SK-N-SH treated with all-trans-retinoic acid at 6 μM for 48 hours (cell line): ENCODE measurements around the gene TAF11L10.
"Not testable (repeated sequence)": the region's sequence is repeated elsewhere in the genome, so short reads cannot be mapped to it uniquely, and the experiment has no call there.

ENCODE experiments used
- ATAC-seq: fragments of 200-7000 bp; cut with Tn5 transposase; 3 replicates; pipeline ENCODE4 v1.9.1; 2020; ENCODE audit warnings: mild to moderate bottlenecking, moderate library complexity
- ARNTL ChIP-seq: fragments of 450-650 bp; formaldehyde crosslinking; IDR thresholded peaks from 2 replicates; pipeline ENCODE4 v1.5.0; 2020; ENCODE audit warnings: low read depth, mild to moderate bottlenecking, moderate library complexity, borderline replicate concordance
- BACH2 ChIP-seq: fragments of 250-450 bp; sonication (Bioruptor Pico); IDR thresholded peaks from 2 replicates; pipeline ENCODE4 v1.9.0; 2021; ENCODE audit warnings: mild to moderate bottlenecking, borderline replicate concordance
- CSDC2 ChIP-seq: fragments of 250-450 bp; sonication (Bioruptor Pico); IDR thresholded peaks from 2 replicates; pipeline ENCODE4 v1.5.0; 2020; ENCODE audit warnings: mild to moderate bottlenecking, moderate library complexity
- ESRRG ChIP-seq: fragments of 250-450 bp; sonication (Bioruptor Pico); IDR thresholded peaks from 2 replicates; pipeline ENCODE4 v1.6.1; 2021; ENCODE audit warnings: mild to moderate bottlenecking
- GLIS3 ChIP-seq: fragments of 250-450 bp; sonication (Bioruptor Pico); IDR thresholded peaks from 2 replicates; pipeline ENCODE4 v1.5.0; 2020; ENCODE audit warnings: mild to moderate bottlenecking, moderate library complexity
- ISL1 ChIP-seq: fragments of 250-450 bp; sonication (Bioruptor Pico); IDR thresholded peaks from 2 replicates; pipeline ENCODE4 v2.1.2; 2022; ENCODE audit warnings: mild to moderate bottlenecking, moderate library complexity
- OSR1 ChIP-seq: fragments of 250-450 bp; sonication (Bioruptor Pico); IDR thresholded peaks from 2 replicates; pipeline ENCODE4 v1.8.0; 2022; ENCODE audit warnings: moderate library complexity, mild to moderate bottlenecking, inconsistent platforms
- PPARA ChIP-seq: fragments of 250-450 bp; sonication (Bioruptor Pico); IDR thresholded peaks from 2 replicates; pipeline ENCODE4 v1.5.0; 2020; ENCODE audit warnings: mild to moderate bottlenecking, borderline replicate concordance
- RARB ChIP-seq: fragments of 250-450 bp; sonication (Bioruptor Pico); IDR thresholded peaks from 2 replicates; pipeline ENCODE4 v1.8.0; 2021; ENCODE audit warnings: mild to moderate bottlenecking, moderate library complexity
- SNAI2 ChIP-seq: fragments of 250-450 bp; sonication (Bioruptor Pico); IDR thresholded peaks from 2 replicates; pipeline ENCODE4 v1.5.0; 2020; ENCODE audit warnings: mild to moderate bottlenecking, moderate library complexity
- TOX ChIP-seq: fragments of 250-450 bp; sonication (Bioruptor Pico); IDR thresholded peaks from 2 replicates; pipeline ENCODE4 v1.8.0; 2021; ENCODE audit warnings: mild to moderate bottlenecking, moderate library complexity, borderline replicate concordance
- ZC3H10 ChIP-seq: fragments of 250-450 bp; sonication (Bioruptor Pico); IDR thresholded peaks from 2 replicates; pipeline ENCODE4 v1.5.1; 2021; ENCODE audit warnings: mild to moderate bottlenecking, moderate library complexity
- ZFP3 ChIP-seq: fragments of 250-450 bp; sonication (Bioruptor Pico); IDR thresholded peaks from 2 replicates; pipeline ENCODE4 v1.5.0; 2020; ENCODE audit warnings: mild to moderate bottlenecking, moderate library complexity
- ZFP30 ChIP-seq: fragments of 450-650 bp; formaldehyde crosslinking; IDR thresholded peaks from 2 replicates; pipeline ENCODE4 v1.5.0; 2022; ENCODE audit warnings: mild to moderate bottlenecking, moderate library complexity
- ZNF565 ChIP-seq: fragments of 450-650 bp; formaldehyde crosslinking; conservative IDR thresholded peaks from 2 replicates; pipeline ENCODE4 v1.5.0; 2020; ENCODE audit warnings: low read depth, mild to moderate bottlenecking, moderate library complexity
- ZNF70 ChIP-seq: fragments of 450-650 bp; formaldehyde crosslinking; IDR thresholded peaks from 2 replicates; pipeline ENCODE4 v1.5.0; 2020; ENCODE audit warnings: mild to moderate bottlenecking, moderate library complexity
- ZNF8 ChIP-seq: fragments of 450-650 bp; formaldehyde crosslinking; IDR thresholded peaks from 2 replicates; pipeline ENCODE4 v1.5.0; 2020; ENCODE audit warnings: mild to moderate bottlenecking, moderate library complexity
- TF ChIP-seq, protein P1 (sequence below): fragments of 250-450 bp; sonication (Bioruptor Pico); IDR thresholded peaks from 2 replicates; pipeline ENCODE4 v1.5.0; 2020; ENCODE audit warnings: mild to moderate bottlenecking, moderate library complexity
- TF ChIP-seq, protein P2 (sequence below): fragments of 250-450 bp; sonication (Bioruptor Pico); IDR thresholded peaks from 2 replicates; pipeline ENCODE4 v1.8.0; 2021; ENCODE audit warnings: low read depth, mild to moderate bottlenecking, moderate library complexity, borderline replicate concordance
- TF ChIP-seq, protein P3 (sequence below): fragments of 250-450 bp; sonication (Bioruptor Pico); IDR thresholded peaks from 2 replicates; pipeline ENCODE4 v1.8.0; 2020; ENCODE audit warnings: mild to moderate bottlenecking, moderate library complexity, borderline replicate concordance
- TF ChIP-seq, protein P4 (sequence below): fragments of 250-450 bp; sonication (Bioruptor Pico); IDR thresholded peaks from 2 replicates; pipeline ENCODE4 v1.5.1; 2021; ENCODE audit warnings: mild to moderate bottlenecking, moderate library complexity

Gene TAF11L10

DNA sequence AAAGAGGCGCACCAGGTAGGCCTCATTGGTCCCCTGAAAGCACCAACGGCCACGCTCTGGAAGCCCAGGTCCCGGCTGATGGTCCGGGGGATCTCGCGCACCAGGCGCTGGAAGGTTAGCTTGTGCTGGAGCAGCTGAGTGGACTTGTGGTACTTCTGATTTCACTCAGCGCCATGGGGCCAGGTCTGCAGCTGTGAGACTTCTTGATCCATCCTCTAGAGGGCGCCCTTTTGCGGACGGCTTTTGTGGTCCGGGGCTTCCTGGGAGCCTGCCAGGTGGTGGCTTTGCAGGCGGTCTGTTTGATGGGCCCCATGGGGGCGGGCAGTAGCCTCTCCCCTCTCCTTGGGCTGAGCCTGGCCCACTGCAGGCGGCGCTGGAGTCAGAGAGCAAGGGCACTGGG lies 23.0 kb upstream of the TAF11L10 start (continued):
- TF ChIP-seq, protein P1, sequence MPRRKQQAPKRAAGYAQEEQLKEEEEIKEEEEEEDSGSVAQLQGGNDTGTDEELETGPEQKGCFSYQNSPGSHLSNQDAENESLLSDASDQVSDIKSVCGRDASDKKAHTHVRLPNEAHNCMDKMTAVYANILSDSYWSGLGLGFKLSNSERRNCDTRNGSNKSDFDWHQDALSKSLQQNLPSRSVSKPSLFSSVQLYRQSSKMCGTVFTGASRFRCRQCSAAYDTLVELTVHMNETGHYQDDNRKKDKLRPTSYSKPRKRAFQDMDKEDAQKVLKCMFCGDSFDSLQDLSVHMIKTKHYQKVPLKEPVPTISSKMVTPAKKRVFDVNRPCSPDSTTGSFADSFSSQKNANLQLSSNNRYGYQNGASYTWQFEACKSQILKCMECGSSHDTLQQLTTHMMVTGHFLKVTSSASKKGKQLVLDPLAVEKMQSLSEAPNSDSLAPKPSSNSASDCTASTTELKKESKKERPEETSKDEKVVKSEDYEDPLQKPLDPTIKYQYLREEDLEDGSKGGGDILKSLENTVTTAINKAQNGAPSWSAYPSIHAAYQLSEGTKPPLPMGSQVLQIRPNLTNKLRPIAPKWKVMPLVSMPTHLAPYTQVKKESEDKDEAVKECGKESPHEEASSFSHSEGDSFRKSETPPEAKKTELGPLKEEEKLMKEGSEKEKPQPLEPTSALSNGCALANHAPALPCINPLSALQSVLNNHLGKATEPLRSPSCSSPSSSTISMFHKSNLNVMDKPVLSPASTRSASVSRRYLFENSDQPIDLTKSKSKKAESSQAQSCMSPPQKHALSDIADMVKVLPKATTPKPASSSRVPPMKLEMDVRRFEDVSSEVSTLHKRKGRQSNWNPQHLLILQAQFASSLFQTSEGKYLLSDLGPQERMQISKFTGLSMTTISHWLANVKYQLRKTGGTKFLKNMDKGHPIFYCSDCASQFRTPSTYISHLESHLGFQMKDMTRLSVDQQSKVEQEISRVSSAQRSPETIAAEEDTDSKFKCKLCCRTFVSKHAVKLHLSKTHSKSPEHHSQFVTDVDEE (CRISPR knock-in tag) = no peak

DNA sequence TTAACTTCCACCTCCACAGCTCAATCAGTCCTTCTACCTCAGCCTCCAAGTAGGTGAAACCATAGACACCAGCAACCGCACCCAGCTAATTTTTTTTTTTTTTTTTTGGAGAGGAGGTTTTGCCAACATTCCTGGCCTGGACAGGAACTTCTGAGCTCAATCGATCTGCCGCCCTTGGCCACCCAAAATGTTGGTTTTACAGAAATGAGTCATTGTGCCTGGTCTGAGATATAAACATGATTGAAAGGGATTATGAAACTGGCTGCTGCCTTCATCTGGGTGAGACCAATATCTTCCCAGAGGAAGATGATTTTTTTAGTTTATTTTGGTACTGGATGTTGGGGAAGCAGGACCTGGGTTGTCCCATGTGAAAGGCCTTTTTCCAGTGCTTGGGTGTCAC lies 21.7 kb upstream of the TAF11L10 start:
- ATAC-seq = no peak
- TF ChIP-seq SNAI2 = no peak
- TF ChIP-seq, all 23 proteins: peak for 0

DNA sequence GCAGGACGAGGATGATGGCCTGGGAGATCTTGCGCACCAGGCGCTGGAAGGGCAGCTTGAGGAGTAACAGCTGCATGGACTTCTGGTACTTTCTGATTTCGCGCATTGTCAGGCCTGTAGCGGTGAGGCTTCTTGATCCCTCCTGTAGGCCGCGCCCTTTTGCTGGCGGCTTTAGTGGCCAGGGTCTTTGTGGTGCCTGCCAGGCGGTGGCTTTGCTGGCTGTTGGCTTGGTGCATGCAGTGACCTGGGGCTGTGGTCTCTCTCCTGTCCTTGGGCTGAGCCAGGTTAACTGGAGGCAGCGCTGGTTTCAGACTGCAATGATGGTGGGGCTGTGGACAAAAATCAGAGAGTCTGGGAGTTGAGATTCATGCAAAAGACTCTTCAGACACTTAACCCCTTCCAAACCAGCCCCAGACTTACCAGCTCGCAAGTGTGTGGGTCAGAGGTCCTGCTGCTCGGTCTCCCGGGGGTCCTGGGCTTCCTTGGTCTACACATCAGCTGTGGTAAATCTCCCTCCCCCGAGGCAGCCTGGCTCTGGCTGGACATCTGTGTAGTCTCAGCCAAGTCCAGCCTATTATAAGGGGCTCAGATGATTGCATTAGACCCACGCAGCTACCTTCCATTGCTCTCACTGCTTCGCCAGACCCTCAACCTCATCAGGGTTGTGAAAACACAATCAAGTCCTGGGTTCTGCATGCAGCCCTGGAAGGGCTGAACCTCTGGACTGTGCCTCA lies 17.4 kb upstream of the TAF11L10 start:
- no peak for ATAC-seq
- no peak for TF ChIP-seq CSDC2
- no peak for TF ChIP-seq RARB (CRISPR knock-in tag)
- no peak for TF ChIP-seq ESRRG (CRISPR knock-in tag)
- no peak for TF ChIP-seq ZNF565
- TF ChIP-seq ZFP3 = no peak
- TF ChIP-seq GLIS3 = no peak
- no peak for TF ChIP-seq ZC3H10 (CRISPR knock-in tag)
- no peak for TF ChIP-seq OSR1
- no peak for TF ChIP-seq ISL1
- no peak for TF ChIP-seq ZNF70 (CRISPR knock-in tag)
- TF ChIP-seq BACH2 (CRISPR knock-in tag) = no peak

DNA sequence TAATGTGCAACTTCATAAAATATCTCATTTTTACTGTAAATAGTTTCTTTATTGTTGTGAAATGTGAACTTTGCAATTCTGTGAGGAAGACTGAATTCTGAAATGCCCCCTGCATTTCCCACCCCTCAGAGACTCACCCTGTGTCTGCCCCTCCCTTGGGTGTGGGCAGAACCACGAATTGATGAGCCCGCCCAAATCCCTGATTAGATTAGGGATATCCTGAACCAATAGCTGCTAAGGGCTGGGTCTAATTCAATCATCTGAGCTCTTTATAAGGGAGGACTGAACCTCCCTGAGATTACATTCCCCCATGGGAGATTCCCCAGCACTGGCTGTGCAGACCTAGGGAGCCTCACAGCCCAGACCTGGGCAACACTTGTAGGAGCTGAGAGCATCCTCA lies 12.5 kb upstream of the TAF11L10 start, which contains the start of gene TAF11L12:
TSS of gene TAF11L12 (plus strand) at position 301 of the 400 bp plus-strand sequence.
- not testable (repeated sequence) for ATAC-seq

DNA sequence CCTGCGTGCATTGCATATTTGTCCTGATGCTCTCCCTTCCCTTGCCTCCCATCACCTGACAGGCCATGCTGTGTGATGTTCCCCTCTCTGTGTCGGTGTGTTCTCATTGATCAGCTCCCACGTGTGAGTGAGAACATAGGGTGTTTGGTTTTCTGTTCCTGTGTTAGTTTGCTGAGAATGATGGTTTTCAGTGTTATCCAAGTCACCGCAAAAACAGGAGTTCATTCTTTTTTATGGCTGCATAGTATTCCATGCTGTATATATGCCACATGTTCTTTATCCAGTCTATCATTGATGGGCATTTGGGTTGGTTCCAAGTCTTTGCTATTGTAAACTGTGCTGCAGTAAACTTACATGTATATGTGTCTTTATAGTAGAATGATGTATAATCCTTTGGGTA lies 9.8 kb upstream of the TAF11L10 start:
- not testable (repeated sequence) for ATAC-seq

DNA sequence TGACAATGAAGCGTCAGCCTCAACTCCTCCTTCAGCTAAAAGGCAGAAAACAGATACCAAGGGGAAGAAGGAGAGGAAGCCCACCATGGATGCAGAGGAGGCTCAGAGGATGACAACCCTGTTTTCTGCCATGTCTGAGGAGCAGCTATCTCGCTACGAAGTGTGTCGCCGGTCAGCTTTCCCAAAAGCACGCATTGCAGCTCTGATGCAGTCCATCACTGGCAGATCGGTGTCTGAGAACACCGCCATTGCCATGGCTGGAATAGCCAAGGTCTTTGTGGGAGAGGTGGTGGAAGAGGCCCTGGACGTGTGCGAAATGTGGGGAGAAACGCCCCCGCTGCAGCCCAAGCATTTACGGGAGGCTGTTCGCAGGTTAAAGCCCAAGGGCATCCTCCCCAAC lies 7.3 kb upstream of the TAF11L10 start:
- ATAC-seq = no peak

More for the DNA sequence above, 7.3 kb upstream of the TAF11L10 start:
- TF ChIP-seq RARB (CRISPR knock-in tag) (no peak), GLIS3 (no peak), ARNTL (CRISPR knock-in tag) (no peak), CSDC2 (no peak), TOX (CRISPR knock-in tag) (no peak), ZC3H10 (CRISPR knock-in tag) (no peak), OSR1 (no peak), ISL1 (no peak), BACH2 (CRISPR knock-in tag) (no peak), PPARA (CRISPR knock-in tag) (no peak), ZFP30 (CRISPR knock-in tag) (no peak), ZNF8 (no peak)
- TF ChIP-seq, protein P2, sequence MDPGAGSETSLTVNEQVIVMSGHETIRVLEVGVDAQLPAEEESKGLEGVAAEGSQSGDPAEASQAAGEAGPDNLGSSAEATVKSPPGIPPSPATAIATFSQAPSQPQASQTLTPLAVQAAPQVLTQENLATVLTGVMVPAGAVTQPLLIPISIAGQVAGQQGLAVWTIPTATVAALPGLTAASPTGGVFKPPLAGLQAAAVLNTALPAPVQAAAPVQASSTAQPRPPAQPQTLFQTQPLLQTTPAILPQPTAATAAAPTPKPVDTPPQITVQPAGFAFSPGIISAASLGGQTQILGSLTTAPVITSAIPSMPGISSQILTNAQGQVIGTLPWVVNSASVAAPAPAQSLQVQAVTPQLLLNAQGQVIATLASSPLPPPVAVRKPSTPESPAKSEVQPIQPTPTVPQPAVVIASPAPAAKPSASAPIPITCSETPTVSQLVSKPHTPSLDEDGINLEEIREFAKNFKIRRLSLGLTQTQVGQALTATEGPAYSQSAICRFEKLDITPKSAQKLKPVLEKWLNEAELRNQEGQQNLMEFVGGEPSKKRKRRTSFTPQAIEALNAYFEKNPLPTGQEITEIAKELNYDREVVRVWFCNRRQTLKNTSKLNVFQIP (CRISPR knock-in tag) = no peak
- TF ChIP-seq, protein P3, sequence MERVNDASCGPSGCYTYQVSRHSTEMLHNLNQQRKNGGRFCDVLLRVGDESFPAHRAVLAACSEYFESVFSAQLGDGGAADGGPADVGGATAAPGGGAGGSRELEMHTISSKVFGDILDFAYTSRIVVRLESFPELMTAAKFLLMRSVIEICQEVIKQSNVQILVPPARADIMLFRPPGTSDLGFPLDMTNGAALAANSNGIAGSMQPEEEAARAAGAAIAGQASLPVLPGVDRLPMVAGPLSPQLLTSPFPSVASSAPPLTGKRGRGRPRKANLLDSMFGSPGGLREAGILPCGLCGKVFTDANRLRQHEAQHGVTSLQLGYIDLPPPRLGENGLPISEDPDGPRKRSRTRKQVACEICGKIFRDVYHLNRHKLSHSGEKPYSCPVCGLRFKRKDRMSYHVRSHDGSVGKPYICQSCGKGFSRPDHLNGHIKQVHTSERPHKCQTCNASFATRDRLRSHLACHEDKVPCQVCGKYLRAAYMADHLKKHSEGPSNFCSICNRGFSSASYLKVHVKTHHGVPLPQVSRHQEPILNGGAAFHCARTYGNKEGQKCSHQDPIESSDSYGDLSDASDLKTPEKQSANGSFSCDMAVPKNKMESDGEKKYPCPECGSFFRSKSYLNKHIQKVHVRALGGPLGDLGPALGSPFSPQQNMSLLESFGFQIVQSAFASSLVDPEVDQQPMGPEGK (CRISPR knock-in tag) = no peak
- TF ChIP-seq, protein P4, sequence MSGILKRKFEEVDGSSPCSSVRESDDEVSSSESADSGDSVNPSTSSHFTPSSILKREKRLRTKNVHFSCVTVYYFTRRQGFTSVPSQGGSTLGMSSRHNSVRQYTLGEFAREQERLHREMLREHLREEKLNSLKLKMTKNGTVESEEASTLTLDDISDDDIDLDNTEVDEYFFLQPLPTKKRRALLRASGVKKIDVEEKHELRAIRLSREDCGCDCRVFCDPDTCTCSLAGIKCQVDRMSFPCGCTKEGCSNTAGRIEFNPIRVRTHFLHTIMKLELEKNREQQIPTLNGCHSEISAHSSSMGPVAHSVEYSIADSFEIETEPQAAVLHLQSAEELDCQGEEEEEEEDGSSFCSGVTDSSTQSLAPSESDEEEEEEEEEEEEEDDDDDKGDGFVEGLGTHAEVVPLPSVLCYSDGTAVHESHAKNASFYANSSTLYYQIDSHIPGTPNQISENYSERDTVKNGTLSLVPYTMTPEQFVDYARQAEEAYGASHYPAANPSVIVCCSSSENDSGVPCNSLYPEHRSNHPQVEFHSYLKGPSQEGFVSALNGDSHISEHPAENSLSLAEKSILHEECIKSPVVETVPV (CRISPR knock-in tag) = no peak
- TF ChIP-seq, protein P1 (CRISPR knock-in tag) = no peak
